AG10803 (cell line): ENCODE data around the gene TSC22D1.

Experiments used
- DNase-seq: peaks from one replicate; pipeline ENCODE4 v3.0.0; 2010; ENCODE audit warnings: low read depth
- H3K4me3 ChIP-seq: 2 replicates; pipeline ENCODE4 v1.5.1; 2011; ENCODE audit warnings: mild to moderate bottlenecking, low read length, control low read depth
- CTCF ChIP-seq: conservative IDR thresholded peaks from 2 replicates; pipeline ENCODE4 v1.5.1; 2011; ENCODE audit warnings: mild to moderate bottlenecking, low read length, control low read depth, inconsistent platforms

TSC22D1 gene

DNA sequence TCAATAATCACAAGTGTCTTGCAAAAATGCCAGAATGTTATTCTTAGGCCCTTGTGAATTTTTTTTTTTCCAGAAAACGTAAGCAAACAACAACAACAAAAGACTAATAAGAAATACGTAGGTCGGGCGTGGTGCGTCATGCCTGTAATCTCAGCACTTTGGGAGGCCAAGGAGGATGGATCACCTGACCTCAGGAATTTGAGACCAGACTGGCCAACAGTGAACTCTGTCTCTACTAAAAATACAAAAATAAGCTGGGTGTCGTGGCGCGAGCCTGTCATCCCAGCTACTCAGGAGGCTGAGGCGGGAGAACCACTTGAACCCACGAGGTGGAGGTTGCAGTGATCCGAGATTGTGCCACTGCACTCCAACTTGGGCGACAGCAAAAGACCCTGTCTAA, 20.9 kb downstream of the TSC22D1 start:
- DNase-seq, result no peak
- no peak for TF ChIP-seq CTCF
- no peak overlapping the region for H3K4me3 ChIP-seq

GRCh38 chr13:44549476-44549875, 26.7 kb downstream of the TSC22D1 start:
- H3K4me3 ChIP-seq, result no peak overlapping the region
- no peak for TF ChIP-seq CTCF
- DNase-seq, result no peak

DNA sequence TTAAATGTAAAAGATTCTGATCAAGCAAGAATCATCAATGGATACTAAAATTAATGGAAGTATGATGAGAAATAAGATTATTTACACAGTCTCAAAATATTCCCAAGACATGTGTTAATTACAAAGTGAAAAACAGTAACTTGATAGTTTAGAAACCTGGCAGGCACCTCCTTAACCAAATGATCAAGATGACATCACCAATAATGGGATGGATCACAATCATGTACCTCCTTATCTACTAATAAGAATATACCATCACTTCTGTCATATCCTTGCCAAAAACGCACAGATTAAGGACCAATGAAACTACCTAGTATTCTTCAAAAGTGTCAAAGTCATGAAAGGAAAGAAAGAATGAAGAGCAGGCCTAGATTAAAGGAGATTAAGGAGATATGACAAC, 30.0 kb downstream of the TSC22D1 start:
- TF ChIP-seq CTCF, result no peak
- DNase-seq, result no peak
- no peak overlapping the region for H3K4me3 ChIP-seq

- no peak for DNase-seq
- TF ChIP-seq CTCF, result no peak
- H3K4me3 ChIP-seq, result no peak overlapping the region
Observed at GRCh38 chr13:44543369-44543768, 32.8 kb downstream of the TSC22D1 start.

GRCh38 chr13:44542361-44542760, 33.8 kb downstream of the TSC22D1 start:
- DNase-seq, result no peak
- TF ChIP-seq CTCF, result no peak
- no peak overlapping the region for H3K4me3 ChIP-seq

- no peak overlapping the region for H3K4me3 ChIP-seq
- TF ChIP-seq CTCF, result no peak
- DNase-seq, result no peak
Observed at GRCh38 chr13:44541601-44542000, 34.5 kb downstream of the TSC22D1 start.

- no peak for TF ChIP-seq CTCF
- DNase-seq, result no peak
Observed at GRCh38 chr13:44540761-44541434, 35.2 kb downstream of the TSC22D1 start.

More at GRCh38 chr13:44540761-44541434, 35.2 kb downstream of the TSC22D1 start:
- H3K4me3 ChIP-seq, result no peak overlapping the region
